Measurements from ENCODE around the gene HRAS. TPM values are rescaled to one million over a fixed set of nuclear protein-coding genes. Genes with fewer than 3 reads are reported as not detected.
A peak's percentile ranks its signal among the peaks of the same experiment; 100 is the strongest.

HRAS gene
- total and polyA plus RNA-seq, 2 of the 13 experiments (the other 11 are each of a cell fraction or from before 2014, with no cell fraction given): 32.9 to 50.0 TPM

GRCh38 chr11:560305-561147 is 25.1 kb upstream of the HRAS start, which contains the start of the genes LMNTD2 and RASSF7 (continued):
- TF ChIP-seq HMGXB3 (CRISPR knock-in tag; IDR thresholded peaks at IDR 0.05; ENCODE audit: borderline replicate concordance) (no peak), TEF (CRISPR knock-in tag; IDR thresholded peaks at IDR 0.05) (no peak), KDM5B (CRISPR knock-in tag; IDR thresholded peaks at IDR 0.05; ENCODE audit: borderline replicate concordance) (peak; percentile 72), ELF3 (CRISPR knock-in tag; IDR thresholded peaks at IDR 0.05) (peak; percentile 93), FOSL2 (CRISPR knock-in tag; IDR thresholded peaks at IDR 0.05) (0 out of 2 replicates have a peak, but pooled peaks have one; percentile 12), ZNF646 (CRISPR knock-in tag; IDR thresholded peaks at IDR 0.05) (no peak; the same call in 1 of the 2 replicates), NR2C2 (CRISPR knock-in tag; IDR thresholded peaks at IDR 0.05; ENCODE audit: borderline replicate concordance) (peak; percentile 92), ZNF660 (CRISPR knock-in tag; IDR thresholded peaks at IDR 0.05; ENCODE audit: borderline replicate concordance, low read depth) (no peak), ZNF235 (CRISPR knock-in tag; IDR thresholded peaks at IDR 0.05; ENCODE audit: borderline replicate concordance) (peak; percentile 24; the same call in 1 of the 2 replicates), ZNF563 (CRISPR knock-in tag; IDR thresholded peaks at IDR 0.05) (peak; percentile 86), RFXANK (CRISPR knock-in tag; IDR thresholded peaks at IDR 0.05) (no peak), ZNF879 (CRISPR knock-in tag; IDR thresholded peaks at IDR 0.05) (no peak), NONO (IDR thresholded peaks at IDR 0.05) (no peak), NONO (CRISPR knock-in tag; conservative IDR thresholded peaks at IDR 0.05) (0 out of 2 replicates have a peak, but pooled peaks have one; percentile 26), TARDBP (CRISPR knock-in tag; IDR thresholded peaks at IDR 0.05) (no peak; the same call in 1 of the 2 replicates), RARA (CRISPR knock-in tag; IDR thresholded peaks at IDR 0.05) (peak; percentile 81), NFYB (CRISPR knock-in tag; IDR thresholded peaks at IDR 0.05) (peak; percentile 87)
